Muscle layer of duodenum (tissue), 2 donors: ENCODE data around the gene AAK1.

ENCODE experiments used
- H3K27ac ChIP-seq: one replicate; pipeline ENCODE4 v1.7.0; 2013; ENCODE audit warnings: mild to moderate bottlenecking, low read length
- H3K27me3 ChIP-seq: one replicate; pipeline ENCODE4 v1.7.0; 2013; ENCODE audit warnings: low read depth, mild to moderate bottlenecking, control low read depth, low read length
- H3K36me3 ChIP-seq, 2 donors: one replicate each; pipeline ENCODE4 v1.7.0; 2013; ENCODE audit warnings: low read length in 2 of 2, control low read depth in 1 of 2, mild to moderate bottlenecking in 1 of 2; ENCODE audit not compliant: insufficient read depth in 2 of 2, control insufficient read depth in 1 of 2
- H3K4me1 ChIP-seq, 2 donors: one replicate each; pipeline ENCODE4 v1.7.0; 2013; ENCODE audit warnings: low read length in 2 of 2, mild to moderate bottlenecking in 2 of 2, control low read depth in 1 of 2, moderate library complexity in 1 of 2; ENCODE audit not compliant: insufficient read depth in 2 of 2, control insufficient read depth in 1 of 2
- H3K4me3 ChIP-seq, 2 donors: one replicate each; pipeline ENCODE4 v1.7.0; 2013; ENCODE audit warnings: low read length in 2 of 2, low read depth in 1 of 2, mild to moderate bottlenecking in 1 of 2
- H3K9me3 ChIP-seq, 2 donors: one replicate each; pipeline ENCODE4 v1.7.0; 2013; ENCODE audit warnings: low read length in 2 of 2, control low read depth in 1 of 2, mild to moderate bottlenecking in 1 of 2; ENCODE audit not compliant: control insufficient read depth in 1 of 2
- donor health status: healthy.

The AAK1 gene

GRCh38 chr2:69638630-69639029 is 4.9 kb downstream of the AAK1 start:
- Histone ChIP-seq H3K27me3 (no peaks in the 10 kb centered on the region), H3K27ac (no peak overlapping the region), H3K36me3 (peaks cover 0 to 5% of the 10 kb centered on the region in 2 donors), H3K4me3 (no peak overlapping the region), H3K9me3 (no peaks in the 10 kb centered on the region), H3K4me1 (peaks cover 12 to 27% of the 10 kb centered on the region in 2 donors)

DNA sequence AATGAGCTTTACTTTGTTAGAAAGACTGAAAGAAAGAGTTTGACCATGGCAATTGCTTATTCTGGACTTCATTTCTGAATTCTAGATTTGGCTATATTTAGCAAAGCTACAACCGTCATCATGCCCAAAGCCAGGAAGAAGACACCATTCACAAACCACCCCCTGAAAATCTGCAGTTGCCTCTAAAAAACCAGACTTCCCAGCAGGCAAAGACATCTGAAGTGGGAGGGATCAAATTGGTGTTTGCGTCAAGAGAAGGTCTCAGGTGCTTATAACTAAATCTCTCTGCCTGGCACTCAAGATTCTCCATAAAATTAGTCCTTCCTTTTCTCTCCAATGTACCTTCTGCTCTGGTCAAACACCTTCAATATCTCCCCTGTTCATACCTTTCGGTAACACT is 5.6 kb downstream of the AAK1 start:
- Histone ChIP-seq H3K27ac (no peak overlapping the region), H3K9me3 (no peaks in the 10 kb centered on the region), H3K4me1 (peaks cover 12 to 27% of the 10 kb centered on the region in 2 donors), H3K27me3 (no peaks in the 10 kb centered on the region), H3K36me3 (no peaks in the 10 kb centered on the region), H3K4me3 (no peak overlapping the region)

DNA sequence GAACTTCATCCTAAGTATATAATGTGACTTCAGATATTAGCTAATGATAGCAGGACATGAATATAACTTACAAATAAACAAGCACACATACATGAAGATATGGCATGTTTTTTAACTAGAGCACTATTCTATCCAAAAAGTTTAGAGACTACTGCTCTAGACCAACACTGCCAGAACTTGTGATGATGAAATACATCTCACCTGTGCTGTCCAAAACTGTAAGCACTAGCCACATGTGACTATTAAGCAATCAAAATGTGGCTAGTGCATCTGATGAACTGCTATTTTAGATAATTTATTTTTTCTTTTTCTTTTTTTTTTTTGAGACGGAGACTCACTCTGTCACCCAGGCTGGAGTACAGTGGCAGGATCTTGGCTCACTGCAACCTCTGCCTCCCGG is 7.1 kb downstream of the AAK1 start:
- Histone ChIP-seq H3K4me1 (peaks cover 12 to 26% of the 10 kb centered on the region in 2 donors), H3K36me3 (no peaks in the 10 kb centered on the region), H3K9me3 (no peaks in the 10 kb centered on the region), H3K4me3 (no peak overlapping the region), H3K27me3 (no peaks in the 10 kb centered on the region), H3K27ac (no peak overlapping the region)

GRCh38 chr2:69635432-69635831 is 8.1 kb downstream of the AAK1 start:
- no peak overlapping the region for H3K4me3 ChIP-seq
- no peaks in the 10 kb centered on the region for H3K9me3 ChIP-seq
- peaks cover 4 to 16% of the 10 kb centered on the region in 2 donors for H3K4me1 ChIP-seq
- H3K27ac ChIP-seq, result no peak overlapping the region
- peaks cover 0 to 3% of the 10 kb centered on the region in 2 donors for H3K36me3 ChIP-seq
- no peaks in the 10 kb centered on the region for H3K27me3 ChIP-seq

GRCh38 chr2:69634196-69634821 is 9.2 kb downstream of the AAK1 start:
- Histone ChIP-seq H3K4me1 (peaks cover 0 to 6% of the 10 kb centered on the region in 2 donors), H3K27me3 (no peaks in the 10 kb centered on the region), H3K27ac (no peak overlapping the region), H3K4me3 (no peak overlapping the region), H3K36me3 (peaks cover 0 to 3% of the 10 kb centered on the region in 2 donors), H3K9me3 (no peaks in the 10 kb centered on the region)

- Histone ChIP-seq H3K36me3 (peaks cover 0 to 3% of the 10 kb centered on the region in 2 donors), H3K27me3 (no peaks in the 10 kb centered on the region), H3K27ac (no peak overlapping the region), H3K4me1 (peaks cover 0 to 4% of the 10 kb centered on the region in 2 donors), H3K9me3 (no peaks in the 10 kb centered on the region), H3K4me3 (no peak overlapping the region)
These were observed 12.1 kb downstream of the AAK1 start for GRCh38 chr2:69631402-69631801.

DNA sequence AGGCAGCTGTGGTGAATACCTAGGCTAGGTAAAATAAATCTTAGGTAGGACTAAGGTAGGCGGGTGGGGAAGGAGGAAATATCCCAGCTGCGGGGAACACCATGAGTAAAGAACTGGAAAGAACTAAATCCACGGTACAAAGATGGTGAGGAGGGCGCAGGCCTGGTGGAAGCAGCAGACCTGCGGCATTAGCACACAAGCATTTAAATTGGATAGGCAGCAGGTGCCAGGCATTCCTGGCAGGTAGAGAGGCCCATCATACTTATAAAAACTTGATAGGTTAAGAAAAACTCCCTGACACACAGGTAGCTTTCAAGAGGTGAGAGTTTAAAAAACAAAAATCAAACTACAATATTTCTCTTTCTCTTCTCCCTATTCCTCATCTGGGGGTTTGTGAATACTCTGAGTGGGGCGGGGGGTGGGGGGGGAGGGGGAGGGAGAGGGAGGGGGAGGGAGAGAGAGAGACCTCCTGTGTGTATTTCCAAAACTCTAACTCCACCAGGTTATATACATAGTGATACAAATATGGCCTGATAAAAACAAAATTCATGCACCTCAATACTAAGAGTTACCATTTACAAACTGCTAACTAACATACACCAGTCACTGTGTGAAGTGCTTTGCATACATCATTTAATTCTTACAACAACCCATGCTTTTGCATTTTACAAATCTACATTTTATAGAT is 13.5 kb downstream of the AAK1 start:
- H3K27ac ChIP-seq, result no peak overlapping the region
- H3K36me3 ChIP-seq, result peaks cover 0 to 3% of the 10 kb centered on the region in 2 donors
- H3K4me3 ChIP-seq, result no peak overlapping the region
- H3K4me1 ChIP-seq, result peaks cover 0 to 4% of the 10 kb centered on the region in 2 donors
- H3K27me3 ChIP-seq, result no peaks in the 10 kb centered on the region
- H3K9me3 ChIP-seq, result no peaks in the 10 kb centered on the region

DNA sequence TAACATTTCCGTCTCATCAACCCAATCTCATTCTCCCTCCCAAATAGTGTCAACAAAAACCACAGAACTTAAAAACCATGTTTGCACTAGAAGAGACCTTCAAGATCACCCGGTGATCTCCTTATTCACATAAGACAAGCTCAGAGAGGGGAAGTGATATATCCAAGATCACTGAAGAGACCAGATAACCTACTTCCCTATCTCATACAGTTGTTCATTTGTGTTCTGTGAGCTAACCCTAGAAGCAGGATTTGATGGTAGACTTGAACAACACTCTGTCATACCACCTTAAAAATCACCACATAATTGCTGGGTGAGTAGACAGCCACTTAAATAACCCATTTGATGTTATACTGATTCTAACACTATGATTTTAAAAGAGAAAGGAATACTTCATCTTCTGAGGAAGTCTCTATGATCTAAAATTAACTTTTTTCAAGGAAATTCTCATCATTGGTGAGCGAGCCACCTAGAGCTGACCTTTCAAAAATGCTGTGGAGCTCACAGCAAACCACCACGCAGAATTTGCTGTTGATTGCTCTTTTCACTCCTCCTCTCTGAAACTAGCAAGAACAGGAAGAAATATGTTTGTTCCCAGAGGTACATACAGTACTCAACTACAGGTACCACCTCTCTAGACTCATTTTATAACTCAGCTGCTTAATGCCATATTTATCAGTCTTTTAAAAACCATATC is 15.1 kb downstream of the AAK1 start:
- Histone ChIP-seq H3K27ac (no peak overlapping the region), H3K27me3 (no peaks in the 10 kb centered on the region), H3K4me3 (no peak overlapping the region), H3K9me3 (no peaks in the 10 kb centered on the region), H3K4me1 (peaks cover 5 to 9% of the 10 kb centered on the region in 2 donors), H3K36me3 (peaks cover 0 to 3% of the 10 kb centered on the region in 2 donors)

DNA sequence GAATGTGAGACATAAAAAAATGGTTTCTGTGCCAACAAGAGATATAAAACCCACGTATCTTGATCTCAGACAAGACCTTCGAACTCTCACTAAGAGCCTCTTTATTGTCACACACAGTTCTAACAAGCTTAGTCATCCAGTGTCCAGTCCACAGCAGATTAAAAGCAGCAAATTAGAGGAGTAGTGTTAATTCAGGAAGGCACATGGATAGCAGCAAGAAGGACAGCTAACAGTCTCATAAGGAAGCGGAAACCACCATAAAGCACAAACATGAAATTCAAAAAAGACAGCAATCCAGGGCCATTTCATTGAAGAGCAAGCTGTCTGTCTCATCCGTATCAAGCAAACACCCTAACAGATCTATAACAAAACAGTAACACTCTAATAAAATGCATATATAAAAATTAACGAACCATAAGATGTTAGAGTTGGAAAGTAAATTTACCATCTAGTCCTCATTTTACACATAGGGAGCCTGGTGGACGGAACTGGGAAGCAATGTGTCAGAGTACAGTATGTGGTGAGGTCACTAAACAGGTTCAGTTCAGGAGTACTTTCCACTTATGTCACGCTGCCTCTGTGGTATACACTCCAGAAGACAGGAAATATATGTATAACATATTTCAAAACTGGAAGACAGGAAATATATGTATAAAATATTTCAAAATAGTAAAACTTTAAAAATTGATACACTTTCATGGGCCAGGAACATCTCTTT is 18.3 kb downstream of the AAK1 start:
- Histone ChIP-seq H3K4me1 (peaks cover 5 to 6% of the 10 kb centered on the region in 2 donors), H3K36me3 (no peaks in the 10 kb centered on the region), H3K27me3 (no peaks in the 10 kb centered on the region), H3K4me3 (no peak overlapping the region), H3K9me3 (no peaks in the 10 kb centered on the region), H3K27ac (no peak overlapping the region)

- no peak overlapping the region for H3K27ac ChIP-seq
- no peaks in the 10 kb centered on the region for H3K27me3 ChIP-seq
- H3K4me1 ChIP-seq, result peaks cover 9 to 12% of the 10 kb centered on the region in 2 donors
- H3K36me3 ChIP-seq, result no peaks in the 10 kb centered on the region
- no peaks in the 10 kb centered on the region for H3K9me3 ChIP-seq
- H3K4me3 ChIP-seq, result peak overlapping the region in 1 of 2 donors; percentile 7
These were observed 18.9 kb downstream of the AAK1 start for GRCh38 chr2:69624611-69625010.

GRCh38 chr2:69624131-69624530 is 19.4 kb downstream of the AAK1 start:
- Histone ChIP-seq H3K27ac (no peak overlapping the region), H3K4me3 (no peak overlapping the region), H3K4me1 (peaks cover 9 to 14% of the 10 kb centered on the region in 2 donors), H3K27me3 (no peaks in the 10 kb centered on the region), H3K9me3 (no peaks in the 10 kb centered on the region), H3K36me3 (no peaks in the 10 kb centered on the region)
